Smooth muscle cell (in vitro differentiated cells): ENCODE data around the gene SCPEP1. TPM values are rescaled to one million over a fixed set of nuclear protein-coding genes. Genes with fewer than 3 reads are reported as not detected.
A peak's percentile ranks its signal among the peaks of the same experiment; 100 is the strongest.
"Not testable (repeated sequence)": the region's sequence is repeated elsewhere in the genome, so short reads cannot be mapped to it uniquely, and the experiment has no call there.

ENCODE experiments used
- DNase-seq: peaks from one replicate; lab custom pipeline; 2025; ENCODE audit not compliant: unreplicated experiment; lab: John Stamatoyannopoulos, UW
- H2AFZ ChIP-seq: fragments of 200-600 bp; sonication (generic); 2 replicates; pipeline ENCODE4 v1.6.0; 2016; ENCODE audit warnings: antibody characterized with exemption, low read depth, mild to moderate bottlenecking
- H3F3A ChIP-seq: fragments of 200-600 bp; sonication (generic); 2 replicates; pipeline ENCODE4 v1.6.0; 2017; ENCODE audit warnings: antibody characterized with exemption, low read depth
- H3K27ac ChIP-seq: fragments of 200-600 bp; sonication (generic); 2 replicates; pipeline ENCODE4 v1.5.1; 2016; ENCODE audit warnings: low read depth, mild to moderate bottlenecking
- H3K27me3 ChIP-seq: fragments of 200-600 bp; sonication (generic); 2 replicates; pipeline ENCODE4 v1.6.1; 2016; ENCODE audit warnings: low read depth, mild to moderate bottlenecking
- H3K36me3 ChIP-seq: fragments of 200-600 bp; sonication (generic); 2 replicates; pipeline ENCODE4 v1.5.1; 2016; ENCODE audit warnings: low read depth
- H3K4me1 ChIP-seq: fragments of 200-600 bp; sonication (generic); 2 replicates; pipeline ENCODE4 v1.5.1; 2016; ENCODE audit warnings: low read depth
- H3K4me2 ChIP-seq: fragments of 200-600 bp; sonication (generic); 2 replicates; pipeline ENCODE4 v1.6.0; 2016; ENCODE audit warnings: mild to moderate bottlenecking
- H3K4me3 ChIP-seq: fragments of 200-600 bp; sonication (generic); 2 replicates; pipeline ENCODE4 v1.5.1; 2016; ENCODE audit warnings: mild to moderate bottlenecking
- H3K79me2 ChIP-seq: fragments of 200-600 bp; sonication (generic); 2 replicates; pipeline ENCODE4 v1.6.0; 2016; ENCODE audit warnings: low read depth, mild to moderate bottlenecking
- H3K9ac ChIP-seq: fragments of 200-600 bp; sonication (generic); 2 replicates; pipeline ENCODE4 v1.6.0; 2016; ENCODE audit warnings: low read depth
- H3K9me3 ChIP-seq: fragments of 200-600 bp; sonication (generic); replicated peaks from 2 replicates; pipeline ENCODE4 v1.5.1; 2016; ENCODE audit warnings: low read depth
- H4K20me1 ChIP-seq: fragments of 200-600 bp; sonication (generic); 2 replicates; pipeline ENCODE4 v1.6.0; 2016; ENCODE audit warnings: low read depth
- WGBS: methylation state at CpG from one replicate; pipeline ENCODE4 v1.1.7; 2016; ENCODE audit warnings: low lambda C conversion rate; 5-methylcytosine and 5-hydroxymethylcytosine counted together
- polyA plus RNA-seq: library from polyadenylated mRNA; unstranded; fragments of >200 nt; fragmentation: Nextera tagmentation; extraction: Ambion mirVana; gene quantifications from 2 replicates; pipeline ENCODE4 v1.2.1, GENCODE V29; 2016
- total RNA-seq: library from RNA; depleted of rRNA; stranded (reverse); fragments of >200 nt; gene quantifications from 2 replicates; pipeline ENCODE4 v1.2.3, GENCODE V29; 2014
- TF ChIP-seq, protein P1 (sequence below): fragments of 200-600 bp; sonication (generic); IDR thresholded peaks from 2 replicates; pipeline ENCODE4 v1.5.1; 2017; ENCODE audit warnings: borderline replicate concordance, mild to moderate bottlenecking, antibody characterized with exemption; ENCODE audit not compliant: insufficient read depth, poor library complexity, severe bottlenecking

Gene SCPEP1
- total and polyA plus RNA-seq, 2 experiments from 2014 or later: 42.8 to 48.5 TPM

DNA sequence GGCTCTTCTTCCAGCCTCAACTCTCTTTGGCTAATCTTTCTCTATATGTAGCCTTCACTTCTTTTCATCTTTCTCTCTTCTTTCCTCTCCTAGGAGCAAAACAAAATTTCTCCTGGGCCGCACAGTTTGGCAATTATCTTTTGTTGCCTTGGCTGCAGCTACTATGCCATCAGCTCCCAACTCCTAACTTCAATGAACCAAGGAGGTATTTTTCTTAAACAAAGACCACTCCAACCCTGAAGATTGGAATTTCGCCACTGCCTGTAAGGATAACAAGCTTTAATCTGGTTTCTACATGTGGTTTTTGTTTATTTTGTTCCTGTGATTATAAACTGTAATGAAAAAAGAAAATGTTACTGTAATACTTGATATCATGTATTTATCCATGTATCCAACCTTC lies 2.3 kb upstream of the SCPEP1 start:
- WGBS: 98% methylated on average over 2 of the region's 2 CpGs
- no peaks in the 10 kb centered on the region for H3K27me3 ChIP-seq
- TF ChIP-seq, protein P1, sequence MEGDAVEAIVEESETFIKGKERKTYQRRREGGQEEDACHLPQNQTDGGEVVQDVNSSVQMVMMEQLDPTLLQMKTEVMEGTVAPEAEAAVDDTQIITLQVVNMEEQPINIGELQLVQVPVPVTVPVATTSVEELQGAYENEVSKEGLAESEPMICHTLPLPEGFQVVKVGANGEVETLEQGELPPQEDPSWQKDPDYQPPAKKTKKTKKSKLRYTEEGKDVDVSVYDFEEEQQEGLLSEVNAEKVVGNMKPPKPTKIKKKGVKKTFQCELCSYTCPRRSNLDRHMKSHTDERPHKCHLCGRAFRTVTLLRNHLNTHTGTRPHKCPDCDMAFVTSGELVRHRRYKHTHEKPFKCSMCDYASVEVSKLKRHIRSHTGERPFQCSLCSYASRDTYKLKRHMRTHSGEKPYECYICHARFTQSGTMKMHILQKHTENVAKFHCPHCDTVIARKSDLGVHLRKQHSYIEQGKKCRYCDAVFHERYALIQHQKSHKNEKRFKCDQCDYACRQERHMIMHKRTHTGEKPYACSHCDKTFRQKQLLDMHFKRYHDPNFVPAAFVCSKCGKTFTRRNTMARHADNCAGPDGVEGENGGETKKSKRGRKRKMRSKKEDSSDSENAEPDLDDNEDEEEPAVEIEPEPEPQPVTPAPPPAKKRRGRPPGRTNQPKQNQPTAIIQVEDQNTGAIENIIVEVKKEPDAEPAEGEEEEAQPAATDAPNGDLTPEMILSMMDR: no peak

DNA sequence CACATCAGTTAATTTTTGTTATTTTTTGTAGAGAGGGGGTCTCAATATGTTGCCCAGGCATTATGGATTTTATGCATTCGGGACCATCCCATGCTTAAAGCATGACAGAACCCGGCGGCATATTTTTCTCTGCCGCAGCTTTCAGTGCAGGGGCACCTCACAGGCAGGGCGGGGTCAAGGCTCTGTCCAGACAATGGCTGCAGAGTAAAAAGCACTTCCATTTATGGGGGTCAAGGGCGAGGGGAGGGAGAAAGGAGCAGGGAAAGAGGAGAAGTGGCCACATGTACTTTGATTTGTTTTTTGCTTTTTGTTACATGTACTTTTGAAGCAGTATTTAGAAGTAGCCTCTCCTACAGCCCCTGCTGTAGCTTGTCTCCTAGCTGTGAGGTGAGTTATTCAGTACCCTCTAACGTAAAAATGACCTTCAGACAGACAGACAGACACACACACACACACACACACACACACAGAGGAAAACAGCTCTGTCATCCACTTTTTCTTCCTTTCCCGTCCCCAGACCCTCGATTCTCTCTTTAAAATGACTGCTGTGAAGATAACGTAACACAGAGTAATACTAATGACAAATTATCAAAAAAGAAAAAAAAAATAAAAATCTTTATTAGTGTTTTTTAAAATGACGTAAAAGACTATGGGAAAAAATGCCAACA lies 856 bp upstream of the SCPEP1 start:
- H3K4me1 ChIP-seq: peaks cover 16% of the 10 kb centered on the region
- peak overlapping the region; percentile 94 for H3K4me2 ChIP-seq
- no peak for DNase-seq
- TF ChIP-seq, protein P1: no peak
- H3K9ac ChIP-seq: no peak overlapping the region
- no peak overlapping the region for H3K27ac ChIP-seq
- no peaks in the 10 kb centered on the region for H3K27me3 ChIP-seq
- WGBS: 59% methylated on average over 11 of the region's 11 CpGs
- H3K79me2 ChIP-seq: no peaks in the 10 kb centered on the region
- no peaks in the 10 kb centered on the region for H4K20me1 ChIP-seq
- H3K4me3 ChIP-seq: peak overlapping the region; percentile 95
- peak overlapping the region; percentile 100 for H2AFZ ChIP-seq
- H3K9me3 ChIP-seq: no peaks in the 10 kb centered on the region
- H3F3A ChIP-seq: no peaks in the 10 kb centered on the region
- no peaks in the 10 kb centered on the region for H3K36me3 ChIP-seq

More for the DNA sequence above, 2.3 kb upstream of the SCPEP1 start:
- DNase-seq: no peak
- Histone ChIP-seq H3K79me2 (no peaks in the 10 kb centered on the region), H3K9ac (no peak overlapping the region), H3K4me1 (peaks cover 16% of the 10 kb centered on the region), H2AFZ (no peak overlapping the region), H3K4me3 (no peak overlapping the region), H3K9me3 (no peaks in the 10 kb centered on the region), H4K20me1 (no peaks in the 10 kb centered on the region), H3K4me2 (no peak overlapping the region), H3K36me3 (no peaks in the 10 kb centered on the region), H3K27ac (no peak overlapping the region), H3F3A (no peaks in the 10 kb centered on the region)

DNA sequence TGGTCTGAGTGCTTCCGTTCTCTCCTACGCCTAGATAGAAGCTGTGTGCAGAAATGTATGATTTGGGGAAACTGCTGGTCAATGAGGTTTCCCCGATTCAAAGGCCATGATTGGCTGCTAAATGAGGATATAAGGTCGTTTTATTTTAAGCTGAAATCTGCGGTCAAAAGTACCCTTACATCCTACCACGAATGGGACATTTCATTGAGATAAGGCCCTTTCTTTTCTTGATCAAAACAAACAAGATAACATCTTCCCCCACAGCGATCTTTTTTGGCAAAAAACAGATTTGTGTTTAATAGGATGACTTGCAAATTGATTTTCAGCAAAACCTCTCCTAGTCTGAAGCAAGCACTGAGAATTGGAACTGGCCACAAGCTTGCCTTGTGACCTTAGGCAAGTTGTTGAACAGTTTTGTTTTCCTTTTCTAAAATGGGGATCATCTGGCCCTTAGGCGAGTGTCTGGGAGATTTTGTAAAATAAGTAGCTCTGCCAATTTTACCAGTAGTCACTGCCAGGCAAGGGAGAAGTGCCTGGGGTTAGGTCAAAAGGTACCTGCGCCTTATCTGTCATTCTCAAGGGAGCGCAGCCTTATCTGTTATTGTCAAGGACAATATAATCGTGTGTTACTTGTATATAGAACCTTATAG lies 635 bp downstream of the SCPEP1 start:
- no peaks in the 10 kb centered on the region for H3K27me3 ChIP-seq
- H3K4me2 ChIP-seq: peak overlapping the region; percentile 94
- no peak overlapping the region for H3K27ac ChIP-seq
- H3K4me1 ChIP-seq: peaks cover 28% of the 10 kb centered on the region
- H3K79me2 ChIP-seq: no peaks in the 10 kb centered on the region
- DNase-seq: no peak
- peak overlapping the region; percentile 95 for H3K4me3 ChIP-seq
- TF ChIP-seq, protein P1: no peak
- 42% methylated on average over 11 of the region's 11 CpGs for WGBS
- no peaks in the 10 kb centered on the region for H3K9me3 ChIP-seq
- H3K36me3 ChIP-seq: no peaks in the 10 kb centered on the region
- H4K20me1 ChIP-seq: no peaks in the 10 kb centered on the region
- peak overlapping the region; percentile 98 for H2AFZ ChIP-seq
- H3F3A ChIP-seq: no peaks in the 10 kb centered on the region
- peak overlapping the region; percentile 39 for H3K9ac ChIP-seq

DNA sequence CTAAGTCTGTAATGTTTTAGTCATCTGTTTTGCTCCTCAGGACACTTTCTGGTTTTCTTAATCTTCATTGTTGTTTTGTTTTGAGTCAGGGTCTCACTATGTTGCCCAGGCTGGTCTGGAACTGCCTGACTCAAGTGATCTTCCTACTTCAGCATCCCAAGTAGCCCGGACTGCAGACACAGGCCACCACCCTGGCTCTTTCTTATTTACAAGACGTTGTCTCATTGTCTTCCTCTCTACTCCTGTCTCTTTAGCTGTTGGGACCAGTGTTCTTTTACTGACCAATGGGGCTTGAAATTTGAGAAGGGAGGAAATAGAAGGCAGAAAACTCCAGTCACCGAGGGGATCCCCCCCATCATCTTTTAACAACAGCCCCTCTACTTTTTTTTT lies 1.2 kb downstream of the SCPEP1 start:
- no peak overlapping the region for H3K4me3 ChIP-seq
- DNase-seq: no peak
- peak overlapping the region; percentile 98 for H2AFZ ChIP-seq
- H3K9ac ChIP-seq: no peak overlapping the region
- WGBS: 49% methylated on average over 3 of the region's 3 CpGs
- H4K20me1 ChIP-seq: no peaks in the 10 kb centered on the region
- H3K79me2 ChIP-seq: no peaks in the 10 kb centered on the region
- peak overlapping the region; percentile 94 for H3K4me2 ChIP-seq
- no peaks in the 10 kb centered on the region for H3K27me3 ChIP-seq
- no peak overlapping the region for H3K27ac ChIP-seq
- TF ChIP-seq, protein P1: no peak
- no peaks in the 10 kb centered on the region for H3K9me3 ChIP-seq
- H3K4me1 ChIP-seq: peaks cover 28% of the 10 kb centered on the region
- no peaks in the 10 kb centered on the region for H3K36me3 ChIP-seq
- H3F3A ChIP-seq: no peaks in the 10 kb centered on the region

DNA sequence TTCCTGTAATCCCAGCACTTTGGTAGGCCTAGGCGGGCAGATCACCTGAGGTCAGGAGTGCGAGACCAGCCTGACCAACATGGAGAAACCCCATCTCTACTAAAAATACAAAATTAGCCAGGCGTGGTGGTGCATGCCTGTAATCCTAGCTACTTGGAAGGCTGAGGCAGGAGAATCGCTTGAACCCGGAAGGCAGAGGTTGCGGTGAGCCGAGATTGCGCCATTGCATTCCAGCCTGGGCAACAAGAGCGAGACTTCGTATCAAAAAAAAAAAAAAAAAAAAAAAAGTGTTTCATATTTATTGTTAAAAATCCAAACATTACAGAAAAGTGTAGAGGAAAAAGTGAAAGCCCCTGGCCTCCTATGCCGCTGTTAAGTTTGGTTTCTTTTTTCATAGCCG lies 2.6 kb downstream of the SCPEP1 start:
- not testable (repeated sequence) for H3K9me3 ChIP-seq, H3K4me2 ChIP-seq, DNase-seq, H2AFZ ChIP-seq, H3K4me3 ChIP-seq, H4K20me1 ChIP-seq, H3K27ac ChIP-seq, H3K36me3 ChIP-seq, H3F3A ChIP-seq, H3K27me3 ChIP-seq, H3K79me2 ChIP-seq, H3K9ac ChIP-seq
- WGBS: 95% methylated on average over 12 of the region's 12 CpGs
- H3K4me1 ChIP-seq: peaks cover 28% of the 10 kb centered on the region
